Measurements from ENCODE around the gene ZNF664. TPM values are rescaled to one million over a fixed set of nuclear protein-coding genes. Genes with fewer than 3 reads are reported as not detected.
"Not testable (repeated sequence)": the region's sequence is repeated elsewhere in the genome, so short reads cannot be mapped to it uniquely, and the experiment has no call there.

Gene ZNF664
- total and polyA plus RNA-seq, 9 donors = 28.3 to 58.9 (median 42.8) TPM

DNA sequence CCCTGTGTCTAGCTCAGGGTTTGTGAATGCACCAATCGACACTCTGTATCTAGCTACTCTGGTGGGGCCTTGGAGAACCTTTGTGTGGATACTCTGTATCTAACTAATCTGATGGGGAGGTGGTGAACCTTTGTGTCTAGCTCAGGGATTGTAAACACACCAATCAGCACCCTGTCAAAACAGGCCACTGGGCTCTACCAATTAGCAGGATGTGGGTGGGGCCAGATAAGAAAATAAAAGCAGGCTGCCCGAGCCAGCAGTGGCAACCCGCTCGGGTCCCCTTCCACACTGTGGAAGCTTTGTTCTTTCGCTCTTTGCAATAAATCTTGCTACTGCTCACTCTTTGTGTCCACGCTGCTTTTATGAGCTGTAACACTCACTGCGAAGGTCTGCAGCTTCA lies 25.5 kb upstream of the ZNF664 start:
- WGBS (ENCODE audit: insufficient coverage) = 87% methylated on average over 3 of the region's 7 CpGs
- not testable (repeated sequence) for H3K4me3 ChIP-seq (ENCODE audit: low read length); H3K27ac ChIP-seq (ENCODE audit: low read length); H3K27me3 ChIP-seq (ENCODE audit: control insufficient read depth, insufficient read depth, low read length); DNase-seq; H3K9me3 ChIP-seq (replicated peaks; ENCODE audit: control insufficient read depth, low read depth, low read length)
- Histone ChIP-seq H3K36me3 (ENCODE audit: control insufficient read depth, insufficient read depth, low read length) (peaks cover 18% of the 10 kb centered on the region), H3K4me1 (ENCODE audit: control insufficient read depth, insufficient read depth, low read length) (peaks cover 25% of the 10 kb centered on the region)

DNA sequence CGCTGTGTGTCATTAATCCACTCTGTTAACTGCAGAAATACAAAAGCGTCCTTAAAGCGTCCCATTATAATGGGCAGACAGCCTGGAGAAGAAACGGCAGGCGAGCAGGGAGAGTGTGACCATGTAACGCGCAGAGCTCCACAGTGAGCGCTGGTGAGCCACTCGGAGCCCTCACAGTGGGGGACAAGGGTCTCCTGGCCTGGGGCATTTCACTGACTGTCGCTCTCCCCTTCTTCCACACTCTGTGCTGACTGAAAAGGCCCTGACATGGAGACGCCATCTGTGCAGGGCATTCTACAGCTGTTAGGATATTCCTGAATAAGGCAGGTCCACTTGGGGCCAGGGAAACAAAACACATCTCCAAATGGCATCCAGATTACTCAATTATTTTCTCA lies 24.6 kb upstream of the ZNF664 start:
- H3K4me3 ChIP-seq (ENCODE audit: low read length) = no peak overlapping the region
- peaks cover 9% of the 10 kb centered on the region for H3K36me3 ChIP-seq (ENCODE audit: control insufficient read depth, insufficient read depth, low read length)
- H3K27ac ChIP-seq (ENCODE audit: low read length) = peak overlapping the region; percentile 13
- WGBS (ENCODE audit: insufficient coverage) = 80% methylated on average over 9 of the region's 11 CpGs
- no peaks in the 10 kb centered on the region for H3K27me3 ChIP-seq (ENCODE audit: control insufficient read depth, insufficient read depth, low read length)
- peaks cover 25% of the 10 kb centered on the region for H3K4me1 ChIP-seq (ENCODE audit: control insufficient read depth, insufficient read depth, low read length)
- H3K9me3 ChIP-seq (replicated peaks; ENCODE audit: control insufficient read depth, low read depth, low read length) = no peaks in the 10 kb centered on the region
- no peak for DNase-seq

GRCh38 chr12:123948796-123949769 lies 23.9 kb upstream of the ZNF664 start:
- DNase-seq = no peak
- Histone ChIP-seq H3K9me3 (replicated peaks; ENCODE audit: control insufficient read depth, low read depth, low read length) (no peaks in the 10 kb centered on the region), H3K36me3 (ENCODE audit: control insufficient read depth, insufficient read depth, low read length) (peaks cover 5% of the 10 kb centered on the region), H3K27me3 (ENCODE audit: control insufficient read depth, insufficient read depth, low read length) (no peaks in the 10 kb centered on the region), H3K4me1 (ENCODE audit: control insufficient read depth, insufficient read depth, low read length) (peaks cover 25% of the 10 kb centered on the region), H3K4me3 (ENCODE audit: low read length) (no peak overlapping the region), H3K27ac (ENCODE audit: low read length) (peak overlapping the region; percentile 13)
- WGBS (ENCODE audit: insufficient coverage) = 74% methylated on average over 18 of the region's 19 CpGs

DNA sequence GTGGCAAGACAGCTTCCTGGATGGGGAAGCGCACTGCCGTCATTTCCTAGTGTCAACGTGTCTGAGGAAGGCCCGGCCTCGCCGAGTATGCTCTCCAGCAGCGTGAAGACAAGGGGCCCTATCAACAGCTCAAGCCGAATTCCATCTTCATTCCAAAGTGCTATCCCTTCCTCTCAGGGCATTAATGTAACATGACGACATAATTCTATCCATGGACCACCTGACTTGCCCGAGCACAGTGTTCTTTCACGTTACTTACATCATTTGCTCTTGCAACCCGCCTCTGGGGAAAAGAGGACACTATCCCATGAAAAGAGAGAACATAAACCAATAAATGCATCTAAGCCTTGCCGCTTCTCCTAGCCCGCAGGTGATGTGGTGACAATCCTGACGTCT lies 23.2 kb upstream of the ZNF664 start:
- H3K4me3 ChIP-seq (ENCODE audit: low read length) = no peak overlapping the region
- H3K27me3 ChIP-seq (ENCODE audit: control insufficient read depth, insufficient read depth, low read length) = no peaks in the 10 kb centered on the region
- no peak overlapping the region for H3K27ac ChIP-seq (ENCODE audit: low read length)
- H3K4me1 ChIP-seq (ENCODE audit: control insufficient read depth, insufficient read depth, low read length) = peaks cover 25% of the 10 kb centered on the region
- 66% methylated on average over 14 of the region's 15 CpGs for WGBS (ENCODE audit: insufficient coverage)
- no peaks in the 10 kb centered on the region for H3K9me3 ChIP-seq (replicated peaks; ENCODE audit: control insufficient read depth, low read depth, low read length)
- peaks cover 5% of the 10 kb centered on the region for H3K36me3 ChIP-seq (ENCODE audit: control insufficient read depth, insufficient read depth, low read length)
- no peak for DNase-seq

DNA sequence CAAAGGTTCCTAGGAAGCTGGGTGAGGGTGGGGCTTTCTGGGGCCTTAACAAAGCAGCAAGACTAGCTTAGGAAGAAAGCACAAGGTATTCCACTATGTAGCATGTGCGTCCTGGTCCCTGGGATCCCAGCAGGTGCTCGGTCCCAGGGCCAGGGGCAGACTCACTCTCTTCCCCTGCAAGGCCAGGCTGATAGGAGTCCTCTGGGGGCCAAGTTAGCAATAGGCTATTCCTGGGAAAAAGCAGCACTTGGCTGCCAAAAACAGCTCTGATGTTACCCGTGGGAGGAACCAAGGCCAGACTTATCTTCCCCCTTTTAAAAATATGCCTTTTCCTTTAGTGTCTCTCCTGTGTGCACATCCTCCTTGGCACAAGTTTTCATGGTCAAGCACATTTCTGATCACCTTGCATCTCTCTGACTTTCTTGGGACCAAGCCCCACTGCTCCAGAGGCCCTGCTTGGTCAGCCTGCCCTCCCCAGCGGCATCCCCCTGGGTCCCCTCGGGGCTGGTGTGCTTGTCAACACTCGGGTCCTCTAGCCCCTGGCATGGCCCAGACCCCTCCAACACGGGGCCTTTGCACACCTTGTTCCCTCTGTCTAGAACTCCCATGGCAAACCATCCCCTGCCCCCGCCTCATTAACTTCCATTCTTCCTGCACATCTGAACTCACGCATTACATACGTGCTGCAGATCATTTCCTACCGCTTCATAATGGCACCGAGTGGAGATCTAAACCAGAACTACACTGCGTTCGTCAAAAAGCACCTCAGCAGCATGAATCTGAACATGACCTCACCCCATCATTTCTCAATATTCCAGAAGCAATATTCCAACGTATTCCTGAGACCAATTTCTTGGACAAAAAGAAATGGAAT lies 22.3 kb upstream of the ZNF664 start:
- DNase-seq = peak; percentile 33
- H3K27me3 ChIP-seq (ENCODE audit: control insufficient read depth, insufficient read depth, low read length) = no peaks in the 10 kb centered on the region
- no peak overlapping the region for H3K4me3 ChIP-seq (ENCODE audit: low read length)
- 70% methylated on average over 11 of the region's 15 CpGs for WGBS (ENCODE audit: insufficient coverage)
- peaks cover 25% of the 10 kb centered on the region for H3K4me1 ChIP-seq (ENCODE audit: control insufficient read depth, insufficient read depth, low read length)
- no peaks in the 10 kb centered on the region for H3K36me3 ChIP-seq (ENCODE audit: control insufficient read depth, insufficient read depth, low read length)
- no peak overlapping the region for H3K27ac ChIP-seq (ENCODE audit: low read length)
- H3K9me3 ChIP-seq (replicated peaks; ENCODE audit: control insufficient read depth, low read depth, low read length) = no peaks in the 10 kb centered on the region

DNA sequence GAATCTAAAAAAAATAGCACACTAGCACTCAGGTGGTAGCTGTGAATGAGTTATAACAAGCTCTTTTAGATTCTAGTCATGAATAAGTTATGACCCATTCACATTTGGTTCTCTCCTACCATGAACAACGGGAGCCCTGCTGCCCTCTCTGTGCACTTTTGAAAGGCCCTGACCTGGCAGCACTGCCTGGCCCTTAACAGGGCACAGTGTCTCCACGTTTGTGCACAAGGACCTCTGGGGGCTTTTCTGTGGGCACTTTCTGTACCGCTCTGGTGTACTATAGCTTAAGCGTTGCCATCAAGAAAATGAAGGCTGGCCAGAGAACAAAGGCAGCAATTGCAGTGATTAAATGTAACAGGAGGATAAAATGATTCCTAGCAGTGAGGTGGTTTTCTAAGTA lies 21.5 kb upstream of the ZNF664 start:
- 89% methylated on average over 4 of the region's 4 CpGs for WGBS (ENCODE audit: insufficient coverage)

DNA sequence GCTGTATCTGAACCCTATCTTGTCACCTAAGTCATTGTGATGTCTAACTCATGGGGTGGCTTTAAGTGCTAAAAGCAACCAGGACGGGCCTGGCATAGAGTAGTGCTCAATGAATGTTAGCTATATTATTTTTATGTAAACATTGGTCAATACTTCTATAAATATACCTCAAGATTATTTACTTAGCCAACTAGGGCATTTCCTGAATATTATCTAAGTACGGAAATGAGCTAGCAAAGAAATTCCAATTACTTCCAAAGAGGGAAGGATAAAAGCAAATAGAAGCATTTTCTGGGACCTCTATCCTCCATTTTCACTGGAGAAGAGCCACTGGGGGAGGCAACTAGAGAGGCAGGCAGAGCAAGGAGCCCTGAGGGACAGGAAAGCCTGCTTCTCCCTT lies 21.0 kb upstream of the ZNF664 start:
- Histone ChIP-seq H3K9me3 (replicated peaks; ENCODE audit: control insufficient read depth, low read depth, low read length) (no peaks in the 10 kb centered on the region), H3K27ac (ENCODE audit: low read length) (no peak overlapping the region), H3K4me1 (ENCODE audit: control insufficient read depth, insufficient read depth, low read length) (peaks cover 25% of the 10 kb centered on the region), H3K36me3 (ENCODE audit: control insufficient read depth, insufficient read depth, low read length) (no peaks in the 10 kb centered on the region), H3K4me3 (ENCODE audit: low read length) (no peak overlapping the region), H3K27me3 (ENCODE audit: control insufficient read depth, insufficient read depth, low read length) (no peaks in the 10 kb centered on the region)
- WGBS (ENCODE audit: insufficient coverage) = no CpG with 5 or more reads among the region's 2 CpGs
- no peak for DNase-seq

More for the DNA sequence above, 21.5 kb upstream of the ZNF664 start:
- no peaks in the 10 kb centered on the region for H3K36me3 ChIP-seq (ENCODE audit: control insufficient read depth, insufficient read depth, low read length)
- DNase-seq = no peak
- H3K27me3 ChIP-seq (ENCODE audit: control insufficient read depth, insufficient read depth, low read length) = no peaks in the 10 kb centered on the region
- H3K4me1 ChIP-seq (ENCODE audit: control insufficient read depth, insufficient read depth, low read length) = peaks cover 25% of the 10 kb centered on the region
- no peaks in the 10 kb centered on the region for H3K9me3 ChIP-seq (replicated peaks; ENCODE audit: control insufficient read depth, low read depth, low read length)
- no peak overlapping the region for H3K27ac ChIP-seq (ENCODE audit: low read length)
- no peak overlapping the region for H3K4me3 ChIP-seq (ENCODE audit: low read length)

DNA sequence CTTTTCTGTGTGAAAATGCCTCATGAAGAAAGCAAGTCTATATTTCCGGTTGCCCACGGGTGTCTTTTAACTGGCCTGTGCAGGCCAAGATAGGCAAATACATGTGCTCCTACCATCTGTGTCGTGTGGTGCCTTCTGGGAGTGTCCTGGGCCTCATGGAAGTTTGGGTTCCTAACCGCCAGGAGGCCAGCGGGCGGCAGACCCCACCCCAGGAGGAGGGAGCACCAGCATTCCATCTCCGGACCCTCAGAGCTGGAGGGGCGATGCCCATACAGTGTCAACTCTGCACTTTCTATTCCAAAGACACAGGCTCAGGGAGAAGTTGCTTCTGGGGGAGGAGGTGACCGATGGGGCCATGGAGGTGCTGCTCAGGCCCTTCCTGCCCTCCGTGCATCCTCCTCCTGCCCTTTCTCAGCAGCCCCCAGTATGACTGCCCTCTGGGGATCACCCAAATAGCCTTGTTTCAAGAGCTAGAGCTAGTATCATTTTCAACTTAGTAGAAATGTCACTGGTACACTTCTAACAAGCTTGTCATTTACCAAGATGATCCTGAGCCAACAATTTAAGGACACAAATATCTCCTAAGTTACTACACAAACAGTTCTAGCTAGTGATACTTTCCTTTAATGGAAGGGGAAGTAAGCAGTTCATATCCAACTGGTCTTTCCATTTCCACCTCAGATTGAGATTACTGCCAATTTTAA lies 18.2 kb upstream of the ZNF664 start:
- no peak overlapping the region for H3K27ac ChIP-seq (ENCODE audit: low read length)
- no peaks in the 10 kb centered on the region for H3K27me3 ChIP-seq (ENCODE audit: control insufficient read depth, insufficient read depth, low read length)
- 66% methylated on average over 8 of the region's 10 CpGs for WGBS (ENCODE audit: insufficient coverage)
- H3K36me3 ChIP-seq (ENCODE audit: control insufficient read depth, insufficient read depth, low read length) = no peaks in the 10 kb centered on the region
- H3K4me1 ChIP-seq (ENCODE audit: control insufficient read depth, insufficient read depth, low read length) = peaks cover 10% of the 10 kb centered on the region
- no peak overlapping the region for H3K4me3 ChIP-seq (ENCODE audit: low read length)
- no peak for DNase-seq
- no peaks in the 10 kb centered on the region for H3K9me3 ChIP-seq (replicated peaks; ENCODE audit: control insufficient read depth, low read depth, low read length)

DNA sequence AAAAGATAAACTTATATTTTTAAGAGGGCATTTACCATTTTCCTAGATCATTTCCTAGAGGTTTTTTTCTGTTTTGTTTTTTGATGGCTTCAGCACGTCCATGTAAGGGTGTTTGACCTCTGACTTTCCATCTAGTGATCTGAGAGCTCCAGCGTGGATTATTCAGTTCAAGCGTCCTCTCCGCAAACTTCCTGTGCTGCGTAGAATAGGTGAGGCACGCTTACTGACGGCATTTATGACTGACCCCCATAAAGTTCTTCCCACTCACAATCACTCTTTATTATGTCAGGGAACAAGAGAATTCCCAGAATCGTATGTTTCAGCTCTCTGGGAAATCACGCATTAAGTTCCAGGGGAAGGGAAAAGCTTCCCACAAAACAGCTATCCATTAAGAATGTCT lies 16.8 kb upstream of the ZNF664 start:
- Histone ChIP-seq H3K36me3 (ENCODE audit: control insufficient read depth, insufficient read depth, low read length) (no peaks in the 10 kb centered on the region), H3K27me3 (ENCODE audit: control insufficient read depth, insufficient read depth, low read length) (no peaks in the 10 kb centered on the region), H3K9me3 (replicated peaks; ENCODE audit: control insufficient read depth, low read depth, low read length) (no peaks in the 10 kb centered on the region), H3K4me1 (ENCODE audit: control insufficient read depth, insufficient read depth, low read length) (no peaks in the 10 kb centered on the region), H3K4me3 (ENCODE audit: low read length) (no peak overlapping the region), H3K27ac (ENCODE audit: low read length) (no peak overlapping the region)
- WGBS (ENCODE audit: insufficient coverage) = 87% methylated on average over 3 of the region's 9 CpGs
- DNase-seq = no peak
